HEK293T (cell line): ENCODE measurements around the gene LRRC4B.

Experiments
- ARNT ChIP-seq: fragments of 450-650 bp; IDR thresholded peaks from 2 replicates; pipeline ENCODE4 v1.6.1; 2017; ENCODE audit warnings: mild to moderate bottlenecking
- ELF4 ChIP-seq: fragments of 450-650 bp; IDR thresholded peaks from 2 replicates; pipeline ENCODE4 v1.6.1; 2017; ENCODE audit warnings: antibody characterized with exemption
- FOXA1 ChIP-seq: fragments of 450-650 bp; IDR thresholded peaks from 2 replicates; pipeline ENCODE4 v1.6.1; 2016; ENCODE audit warnings: mild to moderate bottlenecking
- FOXK2 ChIP-seq: fragments of 450-650 bp; IDR thresholded peaks from 2 replicates; pipeline ENCODE4 v1.6.1; 2016; ENCODE audit warnings: mild to moderate bottlenecking
- FOXM1 ChIP-seq: fragments of 450-650 bp; IDR thresholded peaks from 2 replicates; pipeline ENCODE4 v1.6.1; 2017; ENCODE audit warnings: mild to moderate bottlenecking, borderline replicate concordance
- HDGF ChIP-seq: fragments of 450-650 bp; IDR thresholded peaks from 2 replicates; pipeline ENCODE4 v1.6.1; 2017; ENCODE audit warnings: antibody characterized with exemption, borderline replicate concordance
- SP1 ChIP-seq: fragments of 450-650 bp; IDR thresholded peaks from 2 replicates; pipeline ENCODE4 v1.6.1; 2017
- TARDBP ChIP-seq: fragments of 450-650 bp; IDR thresholded peaks from 2 replicates; pipeline ENCODE4 v1.6.1; 2016
- ZNF384 ChIP-seq: fragments of 450-650 bp; IDR thresholded peaks from 2 replicates; pipeline ENCODE4 v1.6.1; 2016
- TF ChIP-seq, protein P1 (sequence below): fragments of 450-650 bp; IDR thresholded peaks from 2 replicates; pipeline ENCODE4 v1.6.1; 2016

DNA sequence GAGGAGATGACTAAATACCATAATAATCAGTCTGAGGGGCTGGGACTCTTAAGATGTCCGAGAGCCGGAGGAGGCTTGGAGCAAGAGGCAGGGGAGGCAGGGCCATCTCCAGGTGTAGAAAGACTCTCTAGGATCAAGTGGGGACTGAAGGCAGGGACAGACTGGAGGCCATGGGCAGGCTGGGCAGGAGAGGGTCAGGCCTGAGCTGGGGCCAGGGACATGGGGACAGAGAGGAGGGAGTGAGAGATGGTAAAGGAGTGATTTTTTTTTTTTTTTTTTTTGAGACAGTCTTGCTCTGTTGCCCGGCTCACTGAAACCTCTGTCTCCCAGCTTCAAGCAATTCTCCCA, 59.4 kb downstream of the LRRC4B start:
- no peak for TF ChIP-seq FOXM1
- TF ChIP-seq ELF4, result no peak
- no peak for TF ChIP-seq SP1
- TF ChIP-seq, protein P1, sequence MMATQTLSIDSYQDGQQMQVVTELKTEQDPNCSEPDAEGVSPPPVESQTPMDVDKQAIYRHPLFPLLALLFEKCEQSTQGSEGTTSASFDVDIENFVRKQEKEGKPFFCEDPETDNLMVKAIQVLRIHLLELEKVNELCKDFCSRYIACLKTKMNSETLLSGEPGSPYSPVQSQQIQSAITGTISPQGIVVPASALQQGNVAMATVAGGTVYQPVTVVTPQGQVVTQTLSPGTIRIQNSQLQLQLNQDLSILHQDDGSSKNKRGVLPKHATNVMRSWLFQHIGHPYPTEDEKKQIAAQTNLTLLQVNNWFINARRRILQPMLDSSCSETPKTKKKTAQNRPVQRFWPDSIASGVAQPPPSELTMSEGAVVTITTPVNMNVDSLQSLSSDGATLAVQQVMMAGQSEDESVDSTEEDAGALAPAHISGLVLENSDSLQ, result no peak
- no peak for TF ChIP-seq TARDBP
- no peak for TF ChIP-seq FOXK2
- no peak for TF ChIP-seq FOXA1
- no peak for TF ChIP-seq ARNT
- TF ChIP-seq HDGF, result no peak
- no peak for TF ChIP-seq ZNF384
